Stimulated activated memory B cell treated with anti-CD40 and anti-IgM and Interleukin-4, amounts not matched to agents 10 μg/mL and 1 μg/mL and 100 μg/mL, for 72 hours (primary cell): ENCODE results near the gene TRABD2B.

Experiments used
- ATAC-seq: fragments of 150-1000 bp; cut with Tn5 transposase; 2 replicates; pipeline ENCODE4 v1.10.0; 2021
- H3K27ac Mint-ChIP-seq: one replicate; pipeline ENCODE4 v1.8.0; 2022; ENCODE audit warnings: mild to moderate bottlenecking, mixed read lengths
- H3K27me3 Mint-ChIP-seq: one replicate; pipeline ENCODE4 v1.8.0; 2022; ENCODE audit warnings: mixed read lengths
- H3K36me3 Mint-ChIP-seq: one replicate; pipeline ENCODE4 v1.8.0; 2022; ENCODE audit warnings: mixed read lengths
- H3K4me1 Mint-ChIP-seq: one replicate; pipeline ENCODE4 v1.8.0; 2022; ENCODE audit warnings: mixed read lengths
- H3K4me3 Mint-ChIP-seq: one replicate; pipeline ENCODE4 v1.8.0; 2022; ENCODE audit warnings: mild to moderate bottlenecking, moderate library complexity, mixed read lengths
- H3K9me3 Mint-ChIP-seq: one replicate; pipeline ENCODE4 v1.8.0; 2022; ENCODE audit warnings: mixed read lengths

Gene TRABD2B

GRCh38 chr1:47828978-47829377, 168.2 kb downstream of the TRABD2B start:
- Mint-ChIP-seq H3K27me3 (peaks cover 23% of the 10 kb centered on the region), H3K9me3 (peaks cover 2% of the 10 kb centered on the region), H3K4me1 (no peaks in the 10 kb centered on the region), H3K36me3 (no peaks in the 10 kb centered on the region), H3K27ac (no peak overlapping the region), H3K4me3 (no peak overlapping the region)
- no peak for ATAC-seq

- no peak overlapping the region for H3K4me3 Mint-ChIP-seq
- H3K4me1 Mint-ChIP-seq, result no peaks in the 10 kb centered on the region
- H3K27me3 Mint-ChIP-seq, result peaks cover 23% of the 10 kb centered on the region
- no peaks in the 10 kb centered on the region for H3K36me3 Mint-ChIP-seq
- no peak for ATAC-seq
- no peaks in the 10 kb centered on the region for H3K9me3 Mint-ChIP-seq
- H3K27ac Mint-ChIP-seq, result no peak overlapping the region
These were observed 170.1 kb downstream of the TRABD2B start for GRCh38 chr1:47827109-47827508.

- H3K27me3 Mint-ChIP-seq, result peaks cover 7% of the 10 kb centered on the region
- H3K36me3 Mint-ChIP-seq, result no peaks in the 10 kb centered on the region
- H3K4me1 Mint-ChIP-seq, result no peaks in the 10 kb centered on the region
- ATAC-seq, result no peak
- H3K9me3 Mint-ChIP-seq, result no peaks in the 10 kb centered on the region
- H3K4me3 Mint-ChIP-seq, result no peak overlapping the region
- H3K27ac Mint-ChIP-seq, result no peak overlapping the region
These were observed 172.5 kb downstream of the TRABD2B start for GRCh38 chr1:47824716-47825115.

GRCh38 chr1:47824297-47824696, 172.9 kb downstream of the TRABD2B start:
- Mint-ChIP-seq H3K27me3 (peaks cover 3% of the 10 kb centered on the region), H3K9me3 (no peaks in the 10 kb centered on the region), H3K4me3 (no peak overlapping the region), H3K27ac (no peak overlapping the region), H3K4me1 (no peaks in the 10 kb centered on the region), H3K36me3 (no peaks in the 10 kb centered on the region)
- ATAC-seq, result no peak

- no peaks in the 10 kb centered on the region for H3K27me3 Mint-ChIP-seq
- no peak overlapping the region for H3K27ac Mint-ChIP-seq
- ATAC-seq, result no peak
- no peaks in the 10 kb centered on the region for H3K36me3 Mint-ChIP-seq
- H3K9me3 Mint-ChIP-seq, result no peaks in the 10 kb centered on the region
- H3K4me1 Mint-ChIP-seq, result no peaks in the 10 kb centered on the region
- no peak overlapping the region for H3K4me3 Mint-ChIP-seq
These were observed 174.0 kb downstream of the TRABD2B start for GRCh38 chr1:47823040-47823808.

GRCh38 chr1:47821760-47822159, 175.4 kb downstream of the TRABD2B start:
- Mint-ChIP-seq H3K4me1 (no peaks in the 10 kb centered on the region), H3K9me3 (no peaks in the 10 kb centered on the region), H3K4me3 (no peak overlapping the region), H3K27me3 (no peaks in the 10 kb centered on the region), H3K36me3 (no peaks in the 10 kb centered on the region), H3K27ac (no peak overlapping the region)
- ATAC-seq, result no peak

GRCh38 chr1:47819574-47819888, 177.7 kb downstream of the TRABD2B start:
- Mint-ChIP-seq H3K4me1 (no peaks in the 10 kb centered on the region), H3K36me3 (no peaks in the 10 kb centered on the region), H3K27ac (no peak overlapping the region), H3K27me3 (no peaks in the 10 kb centered on the region), H3K4me3 (no peak overlapping the region), H3K9me3 (no peaks in the 10 kb centered on the region)
- no peak for ATAC-seq

- no peaks in the 10 kb centered on the region for H3K9me3 Mint-ChIP-seq
- no peaks in the 10 kb centered on the region for H3K36me3 Mint-ChIP-seq
- H3K27ac Mint-ChIP-seq, result no peak overlapping the region
- no peak for ATAC-seq
- no peak overlapping the region for H3K4me3 Mint-ChIP-seq
- H3K4me1 Mint-ChIP-seq, result no peaks in the 10 kb centered on the region
- H3K27me3 Mint-ChIP-seq, result peaks cover 3% of the 10 kb centered on the region
These were observed 178.3 kb downstream of the TRABD2B start for GRCh38 chr1:47818682-47819573.

GRCh38 chr1:47817861-47818260, 179.3 kb downstream of the TRABD2B start:
- no peak for ATAC-seq
- Mint-ChIP-seq H3K4me1 (no peaks in the 10 kb centered on the region), H3K36me3 (no peaks in the 10 kb centered on the region), H3K27ac (no peak overlapping the region), H3K4me3 (no peak overlapping the region), H3K27me3 (peaks cover 8% of the 10 kb centered on the region), H3K9me3 (no peaks in the 10 kb centered on the region)

GRCh38 chr1:47816325-47817071, 180.7 kb downstream of the TRABD2B start:
- Mint-ChIP-seq H3K9me3 (no peaks in the 10 kb centered on the region), H3K27me3 (peaks cover 8% of the 10 kb centered on the region), H3K36me3 (no peaks in the 10 kb centered on the region), H3K4me3 (no peak overlapping the region), H3K4me1 (no peaks in the 10 kb centered on the region), H3K27ac (no peak overlapping the region)
- ATAC-seq, result no peak

GRCh38 chr1:47814612-47815395, 182.4 kb downstream of the TRABD2B start:
- Mint-ChIP-seq H3K27ac (no peak overlapping the region), H3K27me3 (peaks cover 20% of the 10 kb centered on the region), H3K4me1 (no peaks in the 10 kb centered on the region), H3K36me3 (no peaks in the 10 kb centered on the region), H3K4me3 (no peak overlapping the region), H3K9me3 (no peaks in the 10 kb centered on the region)
- no peak for ATAC-seq

- H3K9me3 Mint-ChIP-seq, result no peaks in the 10 kb centered on the region
- H3K36me3 Mint-ChIP-seq, result no peaks in the 10 kb centered on the region
- H3K27ac Mint-ChIP-seq, result no peak overlapping the region
These were observed 183.2 kb downstream of the TRABD2B start for GRCh38 chr1:47813970-47814369.

GRCh38 chr1:47812904-47813514, 184.2 kb downstream of the TRABD2B start:
- Mint-ChIP-seq H3K27ac (no peak overlapping the region), H3K4me1 (no peaks in the 10 kb centered on the region), H3K4me3 (no peak overlapping the region), H3K27me3 (peaks cover 23% of the 10 kb centered on the region), H3K36me3 (no peaks in the 10 kb centered on the region), H3K9me3 (no peaks in the 10 kb centered on the region)
- no peak for ATAC-seq

More at GRCh38 chr1:47813970-47814369, 183.2 kb downstream of the TRABD2B start:
- H3K4me3 Mint-ChIP-seq, result no peak overlapping the region
- ATAC-seq, result no peak
- H3K4me1 Mint-ChIP-seq, result no peaks in the 10 kb centered on the region
- peaks cover 23% of the 10 kb centered on the region for H3K27me3 Mint-ChIP-seq

GRCh38 chr1:47810964-47811682, 186.1 kb downstream of the TRABD2B start:
- no peak overlapping the region for H3K27ac Mint-ChIP-seq
- peaks cover 23% of the 10 kb centered on the region for H3K27me3 Mint-ChIP-seq
- H3K36me3 Mint-ChIP-seq, result no peaks in the 10 kb centered on the region
- ATAC-seq, result no peak
- no peak overlapping the region for H3K4me3 Mint-ChIP-seq
- no peaks in the 10 kb centered on the region for H3K9me3 Mint-ChIP-seq
- peaks cover 5% of the 10 kb centered on the region for H3K4me1 Mint-ChIP-seq
